Peyer's patch (tissue), 4 donors: ENCODE measurements around the gene FFAR3. TPM values are rescaled to one million over a fixed set of nuclear protein-coding genes. Genes with fewer than 3 reads are reported as not detected.
A peak's percentile ranks its signal among the peaks of the same experiment; 100 is the strongest.

ENCODE experiments used
- DNase-seq, 3 donors: peaks; one replicate each; pipeline ENCODE4 v3.0.0-alpha.2; 2017 to 2019
- H3K27ac ChIP-seq, 4 donors: fragments of 200-600 bp; sonication (generic); one replicate each; pipeline ENCODE4 v1.5.1; 2016 to 2019
- H3K27me3 ChIP-seq, 2 donors: fragments of 200-600 bp; sonication (generic); one replicate each; pipeline ENCODE4 v1.5.1; 2019
- H3K36me3 ChIP-seq, 3 donors: fragments of 200-600 bp; sonication (generic); one replicate each; pipeline ENCODE4 v1.5.1; 2016 to 2019
- H3K4me1 ChIP-seq, 4 donors: fragments of 200-600 bp; sonication (generic); one replicate each; pipeline ENCODE4 v1.5.1; 2016 to 2019
- H3K4me3 ChIP-seq, 4 donors: fragments of 200-600 bp; sonication (generic); 1 replicate in 3 of 4; 2 replicates in 1 of 4; pipeline ENCODE4 v1.5.1; 2016 to 2019; ENCODE audit warnings: mild to moderate bottlenecking in 1 of 4
- H3K9me3 ChIP-seq, 4 donors: fragments of 200-600 bp; sonication (generic); one replicate each; pipeline ENCODE4 v1.5.1; 2016 to 2019; ENCODE audit warnings: mild to moderate bottlenecking in 1 of 4
- CTCF ChIP-seq, 6 experiments: fragments of 450-650 bp in 4 of 6; fragments of 200-600 bp in 2 of 6; sonication (generic) in 1 of 6; IDR thresholded peaks; one replicate each; pipeline ENCODE4 v1.5.1; 2017 to 2019; ENCODE audit warnings: antibody characterized with exemption in 6 of 6, mild to moderate bottlenecking in 3 of 6, moderate library complexity in 1 of 6
- POLR2A ChIP-seq, 2 donors: fragments of 450-650 bp; IDR thresholded peaks; one replicate each; pipeline ENCODE4 v1.5.1; 2017; ENCODE audit warnings: antibody characterized with exemption in 2 of 2, mild to moderate bottlenecking in 2 of 2, moderate library complexity in 2 of 2
- total RNA-seq, 4 donors: library from RNA; depleted of rRNA; stranded (reverse); fragments of >200 nt; gene quantifications; one replicate each; pipeline ENCODE4 v1.1.0, GENCODE V29; 2016

Gene FFAR3
- total RNA-seq, 4 donors from 2014 or later: 1.1 TPM; not detected in 3

DNA sequence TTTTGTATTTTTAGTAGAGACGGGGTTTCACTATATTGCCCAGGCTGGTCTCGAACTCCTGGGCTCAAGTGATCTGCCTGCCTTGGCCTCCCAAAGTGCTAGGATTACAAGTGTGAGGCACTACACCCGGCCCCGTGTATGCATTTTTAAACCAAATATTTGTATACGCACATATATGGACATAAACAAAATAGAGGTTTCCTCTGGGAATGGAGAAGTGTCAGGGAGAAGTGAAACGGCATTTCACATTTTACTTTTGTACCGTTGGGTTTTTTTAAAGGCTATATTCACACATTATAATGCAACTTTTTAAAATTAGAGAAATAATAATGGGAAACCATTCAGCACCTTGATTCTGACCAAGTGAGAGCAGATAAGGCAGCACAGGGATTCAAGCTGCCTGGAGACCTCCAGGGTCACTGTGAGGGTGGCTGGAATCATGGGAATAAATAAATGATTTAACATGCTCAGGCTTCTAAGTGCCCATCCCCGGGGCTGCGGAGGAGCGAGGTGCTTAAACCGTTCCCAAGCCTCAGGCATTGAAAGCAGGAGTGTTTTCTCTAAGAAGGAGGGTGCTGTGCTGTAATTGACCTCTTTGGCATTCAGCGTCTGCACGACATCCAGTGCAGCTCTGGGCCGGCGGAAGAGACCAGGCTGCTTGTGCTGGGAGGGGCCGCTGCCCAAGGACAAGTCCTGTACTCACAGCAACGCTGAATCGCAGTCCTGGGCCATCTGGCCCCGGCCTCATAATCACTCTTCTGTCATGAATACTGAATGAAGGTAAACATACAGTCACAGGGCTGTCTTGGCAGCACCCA lies 37.3 kb downstream of the FFAR3 start:
- H3K9me3 ChIP-seq: no peaks in the 10 kb centered on the region
- H3K27me3 ChIP-seq: no peaks in the 10 kb centered on the region
- H3K4me1 ChIP-seq: peaks cover 0 to 5% (median 0%) of the 10 kb centered on the region in 4 donors
- no peaks in the 10 kb centered on the region for H3K36me3 ChIP-seq
- H3K4me3 ChIP-seq: no peak overlapping the region
- TF ChIP-seq POLR2A (IDR thresholded peaks at IDR 0.05): no peak
- TF ChIP-seq CTCF (IDR thresholded peaks at IDR 0.05): no peak
- peak in 2 of 3 donors; percentile 51 to 58 for DNase-seq
- no peak overlapping the region for H3K27ac ChIP-seq

GRCh38 chr19:35396240-35396885 lies 38.1 kb downstream of the FFAR3 start:
- DNase-seq: no peak
- no peaks in the 10 kb centered on the region for H3K36me3 ChIP-seq
- no peak overlapping the region for H3K27ac ChIP-seq
- peaks cover 0 to 5% (median 0%) of the 10 kb centered on the region in 4 donors for H3K4me1 ChIP-seq
- TF ChIP-seq POLR2A (IDR thresholded peaks at IDR 0.05): no peak
- no peak for TF ChIP-seq CTCF (IDR thresholded peaks at IDR 0.05)
- H3K4me3 ChIP-seq: no peak overlapping the region
- H3K27me3 ChIP-seq: no peaks in the 10 kb centered on the region
- H3K9me3 ChIP-seq: no peaks in the 10 kb centered on the region

- Histone ChIP-seq H3K27ac (no peak overlapping the region), H3K4me1 (peaks cover 0 to 5% (median 0%) of the 10 kb centered on the region in 4 donors), H3K9me3 (no peaks in the 10 kb centered on the region), H3K27me3 (no peaks in the 10 kb centered on the region), H3K4me3 (no peak overlapping the region), H3K36me3 (no peaks in the 10 kb centered on the region)
- TF ChIP-seq CTCF (IDR thresholded peaks at IDR 0.05) (no peak), POLR2A (IDR thresholded peaks at IDR 0.05) (no peak)
- DNase-seq: no peak
These were observed 38.8 kb downstream of the FFAR3 start for GRCh38 chr19:35397064-35397463.

DNA sequence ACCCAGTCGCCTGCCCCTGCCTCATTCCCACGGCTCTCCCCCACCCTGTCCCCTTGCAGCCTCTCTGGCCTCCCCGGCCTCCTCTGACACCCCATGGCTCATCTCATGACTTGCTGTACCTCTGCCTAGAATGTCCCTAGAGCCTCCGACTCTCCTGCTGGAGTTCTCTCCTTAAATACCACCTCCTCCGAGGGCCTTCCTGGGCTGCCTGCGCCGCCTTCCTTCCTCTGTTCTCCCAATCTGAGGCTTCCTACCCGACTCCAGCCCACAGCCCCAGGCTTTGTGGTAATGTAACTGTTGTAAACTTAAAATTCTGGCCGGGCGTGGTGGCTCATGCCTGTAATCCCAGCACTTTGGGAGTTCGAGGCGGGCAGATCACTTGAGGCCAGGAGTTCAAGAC lies 40.3 kb downstream of the FFAR3 start:
- no peak for DNase-seq
- Histone ChIP-seq H3K36me3 (no peaks in the 10 kb centered on the region), H3K27ac (no peak overlapping the region), H3K4me3 (no peak overlapping the region), H3K9me3 (no peaks in the 10 kb centered on the region), H3K27me3 (no peaks in the 10 kb centered on the region), H3K4me1 (peaks cover 0 to 5% (median 0%) of the 10 kb centered on the region in 4 donors)
- no peak for TF ChIP-seq POLR2A (IDR thresholded peaks at IDR 0.05)
- no peak for TF ChIP-seq CTCF (IDR thresholded peaks at IDR 0.05)

DNA sequence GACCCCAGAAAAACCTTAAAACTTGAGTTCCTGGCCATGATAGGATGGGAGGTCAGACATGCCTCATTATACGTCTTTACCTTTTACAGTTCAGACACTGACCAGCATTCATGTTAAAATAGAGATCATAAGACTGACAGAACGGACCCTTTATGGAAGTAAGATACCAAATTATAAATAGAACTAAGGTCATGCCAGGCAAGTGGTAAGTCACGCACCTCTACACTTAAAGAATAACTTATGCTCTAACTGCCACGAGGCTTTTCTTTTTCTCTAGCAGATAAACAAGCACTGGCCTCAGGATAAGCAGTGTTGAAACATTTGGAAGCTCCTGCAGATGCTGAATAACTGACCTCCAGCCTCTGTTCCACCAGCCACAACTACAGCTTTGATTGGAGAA lies 41.0 kb downstream of the FFAR3 start:
- H3K27ac ChIP-seq: no peak overlapping the region
- H3K4me1 ChIP-seq: peaks cover 0 to 5% (median 0%) of the 10 kb centered on the region in 4 donors
- no peak overlapping the region for H3K4me3 ChIP-seq
- no peaks in the 10 kb centered on the region for H3K36me3 ChIP-seq
- no peaks in the 10 kb centered on the region for H3K27me3 ChIP-seq
- H3K9me3 ChIP-seq: no peaks in the 10 kb centered on the region
- DNase-seq: no peak
- TF ChIP-seq POLR2A (IDR thresholded peaks at IDR 0.05): no peak
- no peak for TF ChIP-seq CTCF (IDR thresholded peaks at IDR 0.05)
